SK-N-SH (cell line): ENCODE data around the gene BCAN. TPM values are rescaled to one million over a fixed set of nuclear protein-coding genes. Genes with fewer than 3 reads are reported as not detected.

ENCODE experiments used
- CTCF ChIA-PET: fragments of 300-600, 350-600 bp; formaldehyde crosslinking; extraction: SDS; loops from one replicate; lab custom pipeline; 2021; lab: Yijun Ruan, JAX
- POLR2A ChIA-PET: fragments of 350-600 bp; sonication (Branson Sonifier 250); formaldehyde crosslinking; extraction: SDS; loops from one replicate; lab custom pipeline; 2020; ENCODE audit warnings: antibody characterized with exemption, inconsistent platforms; lab: Yijun Ruan, JAX
- DNase-seq: peaks from one replicate; pipeline ENCODE4 v3.0.0; 2012
- H2AFZ ChIP-seq: fragments of 200-600 bp; sonication (generic); 2 replicates; pipeline ENCODE4 v1.8.1; 2016; ENCODE audit warnings: antibody characterized with exemption, mild to moderate bottlenecking, low read depth
- H3F3A ChIP-seq: fragments of 200-600 bp; sonication (generic); replicated peaks from 2 replicates; pipeline ENCODE3; 2016; ENCODE audit warnings: antibody characterized with exemption, mild to moderate bottlenecking; ENCODE audit not compliant: insufficient read depth
- H3K27ac ChIP-seq, 2 experiments: fragments of 200-500 bp in 1 of 2; fragments of 200-600 bp in 1 of 2; sonication (Bioruptor generic) in 1 of 2; sonication (generic), shearing (Covaris generic) in 1 of 2; 2 replicates each; pipeline versions ENCODE4 v1.5.1 to v1.6.1; 2014 to 2016; ENCODE audit warnings: low read depth in 2 of 2, inconsistent platforms in 1 of 2, low read length in 1 of 2, mild to moderate bottlenecking in 1 of 2, mixed read lengths in 1 of 2
- H3K27me3 ChIP-seq: fragments of 200-600 bp; sonication (generic), shearing (Covaris generic); 2 replicates; pipeline ENCODE4 v1.6.1; 2016; ENCODE audit warnings: mixed run types; ENCODE audit not compliant: insufficient read depth
- H3K36me3 ChIP-seq, 2 experiments: fragments of 200-500 bp in 1 of 2; fragments of 200-600 bp in 1 of 2; sonication (Bioruptor generic) in 1 of 2; sonication (generic) in 1 of 2; replicated peaks in 1 of 2; 2 replicates each; pipeline versions ENCODE3 to v1.5.1; 2014 to 2016; ENCODE audit warnings: low read length in 1 of 2, mild to moderate bottlenecking in 1 of 2; ENCODE audit not compliant: insufficient read depth in 2 of 2, control insufficient read depth in 1 of 2
- H3K4me1 ChIP-seq, 2 experiments: fragments of 200-500 bp in 1 of 2; fragments of 200-600 bp in 1 of 2; sonication (Bioruptor generic) in 1 of 2; sonication (generic), shearing (Covaris generic) in 1 of 2; 2 replicates each; pipeline versions ENCODE4 v1.5.1 to v1.6.1; 2014 to 2016; ENCODE audit warnings: low read depth in 1 of 2, low read length in 1 of 2, mixed run types in 1 of 2; ENCODE audit not compliant: insufficient read depth in 2 of 2, control insufficient read depth in 1 of 2
- H3K4me2 ChIP-seq: fragments of 200-600 bp; sonication (generic), shearing (Covaris generic); 2 replicates; pipeline ENCODE4 v1.6.1; 2017; ENCODE audit warnings: mixed run types
- H3K4me3 ChIP-seq, 2 experiments: fragments of 200-500 bp in 1 of 2; fragments of 200-600 bp in 1 of 2; sonication (Bioruptor generic) in 1 of 2; sonication (generic), shearing (Covaris generic) in 1 of 2; 2 replicates each; pipeline versions ENCODE4 v1.5.1 to v1.8.1; 2014 to 2016; ENCODE audit warnings: low read depth in 2 of 2, inconsistent platforms in 1 of 2, low read length in 1 of 2, mild to moderate bottlenecking in 1 of 2, mixed read lengths in 1 of 2, moderate library complexity in 1 of 2
- H3K79me2 ChIP-seq: fragments of 200-600 bp; sonication (generic); 2 replicates; pipeline ENCODE4 v1.8.1; 2017; ENCODE audit warnings: mild to moderate bottlenecking; ENCODE audit not compliant: insufficient read depth
- H3K9ac ChIP-seq: fragments of 200-600 bp; sonication (generic); 2 replicates; pipeline ENCODE4 v1.6.1; 2017; ENCODE audit warnings: mixed run types
- H3K9me2 ChIP-seq: fragments of 200-600 bp; sonication (generic); 2 replicates; pipeline ENCODE4 v1.6.1; 2017; ENCODE audit warnings: mixed run types
- H3K9me3 ChIP-seq: fragments of 200-600 bp; sonication (generic); 2 replicates; pipeline ENCODE4 v1.6.1; 2017; ENCODE audit warnings: mixed run types, mild to moderate bottlenecking, moderate library complexity
- H4K20me1 ChIP-seq: fragments of 200-600 bp; sonication (generic); 2 replicates; pipeline ENCODE4 v1.6.1; 2017; ENCODE audit warnings: mild to moderate bottlenecking, mixed run types; ENCODE audit not compliant: insufficient read depth
- EP300 ChIP-seq, 2 experiments: IDR thresholded peaks; 2 replicates each; pipeline versions ENCODE4 v1.4.0 to v1.6.1; 2012; ENCODE audit warnings: borderline replicate concordance in 1 of 2, low read depth in 1 of 2, low read length in 1 of 2
- GATA2 ChIP-seq: sonication (generic); formaldehyde crosslinking; IDR thresholded peaks from 2 replicates; pipeline ENCODE4 v1.5.0; 2020; ENCODE audit warnings: mild to moderate bottlenecking, missing genetic modification reagents
- MEF2A ChIP-seq: IDR thresholded peaks from 2 replicates; pipeline ENCODE4 v1.4.0; 2012; ENCODE audit warnings: low read depth, borderline replicate concordance
- NFIC ChIP-seq: IDR thresholded peaks from 2 replicates; pipeline ENCODE4 v1.4.0; 2012; ENCODE audit warnings: borderline replicate concordance
- NRF1 ChIP-seq: IDR thresholded peaks from 2 replicates; pipeline ENCODE4 v1.6.1; 2012; ENCODE audit warnings: low read depth, mild to moderate bottlenecking, low read length
- PBX3 ChIP-seq: IDR thresholded peaks from 2 replicates; pipeline ENCODE4; 2012
- RCOR1 ChIP-seq: fragments of 150-350 bp; IDR thresholded peaks from 2 replicates; pipeline ENCODE4 v1.6.1; 2017; ENCODE audit warnings: antibody characterized with exemption, low read length
- TCF12 ChIP-seq: IDR thresholded peaks from 2 replicates; pipeline ENCODE4 v1.4.0; 2012
- WGBS: methylation state at CpG from one replicate; pipeline ENCODE4 v1.1.6; 2017; ENCODE audit warnings: low lambda C conversion rate; 5-methylcytosine and 5-hydroxymethylcytosine counted together
- polyA plus RNA-seq, 3 experiments: library from polyadenylated mRNA; depleted of rRNA; stranded (reverse); fragments of >200 nt; gene quantifications; 2 replicates each; pipeline ENCODE4 v1.2.3, GENCODE V29; 2012

Gene BCAN
- polyA plus RNA-seq, 1 of the 3 experiments (the other 2 are of a cell fraction) = 0.25 TPM

- no peak for DNase-seq
- Histone ChIP-seq H4K20me1 (no peaks in the 10 kb centered on the region), H2AFZ (no peak overlapping the region), H3K27ac (peak overlapping the region; percentile 8 to 98; a peak in 3 of 4 replicates), H3K4me2 (peak overlapping the region; percentile 61; the same call in 1 of the 2 replicates), H3F3A (peaks cover 39% of the 10 kb centered on the region), H3K36me3 (no peaks in the 10 kb centered on the region), H3K4me3 (no peak overlapping the region), H3K9me3 (no peaks in the 10 kb centered on the region), H3K79me2 (no peaks in the 10 kb centered on the region), H3K9ac (no peak overlapping the region), H3K27me3 (no peaks in the 10 kb centered on the region), H3K9me2 (no peaks in the 10 kb centered on the region), H3K4me1 (peaks cover 76 to 96% of the 10 kb centered on the region in 2 experiments)
- WGBS = 44% methylated on average over 8 of the region's 8 CpGs
- TF ChIP-seq NFIC (peak; percentile 13; the same call in 1 of the 2 replicates), EP300 (IDR thresholded peaks at IDR 0.05; ENCODE audit: borderline replicate concordance in 1 of 2, low read depth in 1 of 2, low read length in 1 of 2) (no peak)
- CTCF ChIA-PET = interaction anchor here (0.6 to 45.5 kb wide), 17 partner anchors 8 to 411 kb away, joined by 3 to 2702 read pairs (median 5); partner anchors contain the start of genes CRABP2, ISG20L2, METTL25B and NES
- POLR2A ChIA-PET = interaction anchor here (0.6 to 5.3 kb wide), 3 partner anchors 10 to 80 kb away, joined by 3 to 57 read pairs (median 7); no protein-coding TSS in a partner anchor
Measured at GRCh38 chr1:156707417-156708217, 65.7 kb downstream of the BCAN start.

GRCh38 chr1:156708218-156708661 is 66.3 kb downstream of the BCAN start:
- ChIA-PET POLR2A (interaction anchor here (1.4 kb wide), 1 partner anchor 20 kb away, joined by 8 read pairs; the partner anchor contains the start of genes ISG20L2 and METTL25B), CTCF (interaction anchor here (0.7 to 45.5 kb wide), 10 partner anchors 7 to 202 kb away, joined by 3 to 2702 read pairs (median 5); partner anchors contain the start of genes CRABP2, ISG20L2, METTL25B and NES)
- Histone ChIP-seq H2AFZ (no peak overlapping the region), H3K27ac (peak overlapping the region; percentile 8 to 98; a peak in 3 of 4 replicates), H3K9me2 (no peaks in the 10 kb centered on the region), H3K36me3 (no peaks in the 10 kb centered on the region), H4K20me1 (no peaks in the 10 kb centered on the region), H3K9ac (no peak overlapping the region), H3K4me1 (peaks cover 76 to 95% of the 10 kb centered on the region in 2 experiments), H3F3A (peaks cover 45% of the 10 kb centered on the region), H3K4me2 (peak overlapping the region; percentile 61; the same call in 1 of the 2 replicates), H3K9me3 (no peaks in the 10 kb centered on the region), H3K79me2 (no peaks in the 10 kb centered on the region), H3K27me3 (no peaks in the 10 kb centered on the region), H3K4me3 (no peak overlapping the region)
- 49% methylated on average over 4 of the region's 4 CpGs for WGBS
- 0 out of 2 replicates have a peak, but pooled peaks have one; percentile 7 for TF ChIP-seq PBX3
- TF ChIP-seq EP300 (IDR thresholded peaks at IDR 0.05; ENCODE audit: borderline replicate concordance in 1 of 2, low read depth in 1 of 2, low read length in 1 of 2) = peak in 1 of 2 experiments; percentile 66; a peak in 1 of 4 replicates
- TF ChIP-seq MEF2A = no peak
- no peak for TF ChIP-seq GATA2 (CRISPR knock-in tag)
- no peak for TF ChIP-seq NRF1
- TF ChIP-seq TCF12 = peak; percentile 27; the same call in 1 of the 2 replicates
- TF ChIP-seq RCOR1 = peak; percentile 65; the same call in 1 of the 2 replicates
- no peak for DNase-seq
